HepG2 (cell line): Measurements from ENCODE around the gene POLR3E. TPM values are rescaled to one million over a fixed set of nuclear protein-coding genes. Genes with fewer than 3 reads are reported as not detected.

Experiments used
- CENPT ChIP-seq: sonication (generic); formaldehyde crosslinking; IDR thresholded peaks from 2 replicates; pipeline ENCODE4 v1.8.0; 2022; ENCODE audit warnings: low read depth, mild to moderate bottlenecking, moderate library complexity, missing genetic modification reagents
- ESRRA ChIP-seq: sonication (generic); formaldehyde crosslinking; IDR thresholded peaks from 2 replicates; pipeline ENCODE4 v1.5.1; 2020; ENCODE audit warnings: mild to moderate bottlenecking, low read depth, missing genetic modification reagents
- KAT2B ChIP-seq: fragments of 150-350 bp; IDR thresholded peaks from 2 replicates; pipeline ENCODE4 v1.6.1; 2014; ENCODE audit warnings: low read depth, low read length, borderline replicate concordance
- MIER2 ChIP-seq: IDR thresholded peaks from 2 replicates; pipeline ENCODE4 v1.6.1; 2016; ENCODE audit warnings: missing biosample characterization, missing genetic modification reagents
- PCBP2 ChIP-seq: fragments of 200-400 bp; formaldehyde crosslinking; optimal IDR thresholded peaks from 2 replicates; pipeline ENCODE3; 2018; ENCODE audit warnings: low read length, low read depth; ENCODE audit not compliant: poor library complexity, severe bottlenecking
- PTBP1 ChIP-seq: fragments of 200-400 bp; formaldehyde crosslinking; IDR thresholded peaks from 2 replicates; pipeline ENCODE4 v1.6.1; 2018; ENCODE audit warnings: low read length, low read depth; ENCODE audit not compliant: poor library complexity, severe bottlenecking
- RBM22 ChIP-seq: fragments of 200-400 bp; formaldehyde crosslinking; optimal IDR thresholded peaks from 2 replicates; pipeline ENCODE3; 2017; ENCODE audit warnings: mild to moderate bottlenecking, low read length, moderate library complexity
- RBM39 ChIP-seq: fragments of 200-400 bp; formaldehyde crosslinking; IDR thresholded peaks from one replicate; pipeline ENCODE4 v1.6.1; 2018; ENCODE audit warnings: antibody characterized with exemption, mild to moderate bottlenecking, low read depth, low read length; ENCODE audit not compliant: poor library complexity, severe bottlenecking
- SIN3A ChIP-seq: IDR thresholded peaks from 2 replicates; pipeline ENCODE4 v1.6.1; 2011; ENCODE audit warnings: low read depth, mild to moderate bottlenecking, control low read depth, low read length, borderline replicate concordance
- TEAD3 ChIP-seq: optimal IDR thresholded peaks from 2 replicates; pipeline ENCODE3; 2016; ENCODE audit warnings: borderline replicate concordance
- ZNF670 ChIP-seq: sonication (generic); formaldehyde crosslinking; IDR thresholded peaks from 2 replicates; pipeline ENCODE4 v1.8.0; 2022; ENCODE audit warnings: mild to moderate bottlenecking, missing genetic modification reagents, borderline replicate concordance
- ZNF737 ChIP-seq: sonication (generic); formaldehyde crosslinking; IDR thresholded peaks from 2 replicates; pipeline ENCODE4 v1.5.0; 2020; ENCODE audit warnings: missing genetic modification reagents, mild to moderate bottlenecking, borderline replicate concordance
- ZNF747 ChIP-seq: sonication (generic); formaldehyde crosslinking; IDR thresholded peaks from 2 replicates; pipeline ENCODE4 v1.8.1; 2023; ENCODE audit warnings: missing genetic modification reagents, mild to moderate bottlenecking, borderline replicate concordance
- ZNF878 ChIP-seq: sonication (generic); formaldehyde crosslinking; IDR thresholded peaks from 2 replicates; pipeline ENCODE4 v1.8.1; 2023; ENCODE audit warnings: mild to moderate bottlenecking, missing genetic modification reagents, moderate library complexity
- polyA plus RNA-seq, 8 experiments: library from polyadenylated mRNA; depleted of rRNA in 3 of 8; stranded (reverse) in 7 of 8; unstranded in 1 of 8; fragments of >200 nt; fragmentation: Illumina TruSeq in 4 of 8; extraction: Trizol in 4 of 8; gene quantifications; 2 replicates each; pipeline versions ENCODE4 v1.2.1 to v1.2.3, GENCODE V29; 2011 to 2016; ENCODE audit warnings: low read depth in 4 of 8, missing spikeins in 1 of 8, mixed read lengths in 1 of 8; ENCODE audit not compliant: insufficient read depth in 1 of 8
- total RNA-seq, 5 experiments: library from RNA; depleted of rRNA; stranded (reverse); fragments of >200 nt; fragmentation: Illumina TruSeq; extraction: Trizol; gene quantifications; 2 replicates each; pipeline ENCODE4 v1.2.3, GENCODE V29; 2016; ENCODE audit warnings: low read depth in 1 of 5
- TF ChIP-seq, protein P1 (sequence below): sonication (generic); formaldehyde crosslinking; IDR thresholded peaks from 2 replicates; pipeline ENCODE4 v1.4.0; 2020; ENCODE audit warnings: mild to moderate bottlenecking, missing genetic modification reagents
- TF ChIP-seq, protein P2 (sequence below): sonication (generic); formaldehyde crosslinking; IDR thresholded peaks from 2 replicates; pipeline ENCODE4 v1.5.0; 2020; ENCODE audit warnings: mild to moderate bottlenecking, missing genetic modification reagents, moderate library complexity
- TF ChIP-seq, protein P3 (sequence below): sonication (generic); formaldehyde crosslinking; IDR thresholded peaks from 2 replicates; pipeline ENCODE4 v1.9.0; 2021; ENCODE audit warnings: missing genetic modification reagents, borderline replicate concordance
- TF ChIP-seq, protein P4 (sequence below): sonication (generic); formaldehyde crosslinking; IDR thresholded peaks from 2 replicates; pipeline ENCODE4 v1.8.1; 2022; ENCODE audit warnings: low read depth, mild to moderate bottlenecking, missing genetic modification reagents

Gene POLR3E
- total and polyA plus RNA-seq, 2 of the 13 experiments (the other 11 are each of a cell fraction or from before 2014, with no cell fraction given), result 135 to 262 TPM

DNA sequence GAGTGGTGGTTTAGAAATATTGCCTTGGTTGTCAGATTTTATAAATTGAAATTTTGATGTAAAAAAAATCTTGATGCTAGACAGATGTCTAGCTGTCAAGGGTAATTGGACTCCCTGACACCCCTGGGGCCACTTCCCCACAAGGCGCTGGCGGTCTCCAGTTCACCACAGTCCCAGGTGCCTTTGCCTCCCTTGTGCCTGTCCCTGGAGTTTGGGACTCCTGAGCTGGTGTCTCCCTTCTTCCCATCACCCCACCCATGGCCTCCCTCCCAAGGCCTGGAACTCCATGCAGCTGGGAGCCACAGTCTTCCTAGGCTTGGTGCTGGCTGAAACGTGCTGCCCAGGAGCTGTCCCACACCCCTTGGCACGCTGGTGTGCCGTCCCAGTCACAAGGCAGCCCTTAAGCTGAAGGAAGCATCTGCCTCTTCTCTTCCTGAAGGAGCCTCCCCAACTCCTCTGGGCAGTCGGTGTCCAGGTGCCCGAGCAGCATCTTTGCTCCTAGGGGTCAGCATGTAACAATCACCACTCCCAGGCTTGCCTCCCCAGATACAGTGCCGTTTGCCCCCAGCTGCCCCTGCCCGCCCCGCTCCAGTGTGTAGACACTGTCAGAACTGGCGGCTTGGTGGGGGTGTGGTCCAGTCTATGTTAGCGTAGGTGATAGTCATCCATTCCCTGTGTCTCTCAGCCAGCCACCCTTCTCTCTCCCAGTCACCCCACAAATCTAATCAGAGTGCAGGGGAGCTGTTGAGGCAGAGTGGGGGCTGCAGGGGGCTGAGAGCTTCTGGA lies 26.2 kb downstream of the POLR3E start (continued):
- TF ChIP-seq KAT2B (no peak), SIN3A (no peak), PCBP2 (no peak), RBM22 (peak; percentile 12), ZNF670 (CRISPR knock-in tag) (no peak), TEAD3 (CRISPR knock-in tag) (no peak), RBM39 (peak; percentile 14), MIER2 (CRISPR knock-in tag) (no peak), ESRRA (CRISPR knock-in tag) (no peak), PTBP1 (no peak), ZNF747 (CRISPR knock-in tag) (no peak), CENPT (CRISPR knock-in tag) (0 out of 2 replicates have a peak, but pooled peaks have one; percentile 30), ZNF737 (CRISPR knock-in tag) (no peak), ZNF878 (CRISPR knock-in tag) (no peak)
- TF ChIP-seq, protein P1, sequence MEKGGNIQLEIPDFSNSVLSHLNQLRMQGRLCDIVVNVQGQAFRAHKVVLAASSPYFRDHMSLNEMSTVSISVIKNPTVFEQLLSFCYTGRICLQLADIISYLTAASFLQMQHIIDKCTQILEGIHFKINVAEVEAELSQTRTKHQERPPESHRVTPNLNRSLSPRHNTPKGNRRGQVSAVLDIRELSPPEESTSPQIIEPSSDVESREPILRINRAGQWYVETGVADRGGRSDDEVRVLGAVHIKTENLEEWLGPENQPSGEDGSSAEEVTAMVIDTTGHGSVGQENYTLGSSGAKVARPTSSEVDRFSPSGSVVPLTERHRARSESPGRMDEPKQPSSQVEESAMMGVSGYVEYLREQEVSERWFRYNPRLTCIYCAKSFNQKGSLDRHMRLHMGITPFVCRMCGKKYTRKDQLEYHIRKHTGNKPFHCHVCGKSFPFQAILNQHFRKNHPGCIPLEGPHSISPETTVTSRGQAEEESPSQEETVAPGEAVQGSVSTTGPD (CRISPR knock-in tag), result no peak
- TF ChIP-seq, protein P2, sequence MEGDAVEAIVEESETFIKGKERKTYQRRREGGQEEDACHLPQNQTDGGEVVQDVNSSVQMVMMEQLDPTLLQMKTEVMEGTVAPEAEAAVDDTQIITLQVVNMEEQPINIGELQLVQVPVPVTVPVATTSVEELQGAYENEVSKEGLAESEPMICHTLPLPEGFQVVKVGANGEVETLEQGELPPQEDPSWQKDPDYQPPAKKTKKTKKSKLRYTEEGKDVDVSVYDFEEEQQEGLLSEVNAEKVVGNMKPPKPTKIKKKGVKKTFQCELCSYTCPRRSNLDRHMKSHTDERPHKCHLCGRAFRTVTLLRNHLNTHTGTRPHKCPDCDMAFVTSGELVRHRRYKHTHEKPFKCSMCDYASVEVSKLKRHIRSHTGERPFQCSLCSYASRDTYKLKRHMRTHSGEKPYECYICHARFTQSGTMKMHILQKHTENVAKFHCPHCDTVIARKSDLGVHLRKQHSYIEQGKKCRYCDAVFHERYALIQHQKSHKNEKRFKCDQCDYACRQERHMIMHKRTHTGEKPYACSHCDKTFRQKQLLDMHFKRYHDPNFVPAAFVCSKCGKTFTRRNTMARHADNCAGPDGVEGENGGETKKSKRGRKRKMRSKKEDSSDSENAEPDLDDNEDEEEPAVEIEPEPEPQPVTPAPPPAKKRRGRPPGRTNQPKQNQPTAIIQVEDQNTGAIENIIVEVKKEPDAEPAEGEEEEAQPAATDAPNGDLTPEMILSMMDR (CRISPR knock-in tag), result no peak
- TF ChIP-seq, protein P3, sequence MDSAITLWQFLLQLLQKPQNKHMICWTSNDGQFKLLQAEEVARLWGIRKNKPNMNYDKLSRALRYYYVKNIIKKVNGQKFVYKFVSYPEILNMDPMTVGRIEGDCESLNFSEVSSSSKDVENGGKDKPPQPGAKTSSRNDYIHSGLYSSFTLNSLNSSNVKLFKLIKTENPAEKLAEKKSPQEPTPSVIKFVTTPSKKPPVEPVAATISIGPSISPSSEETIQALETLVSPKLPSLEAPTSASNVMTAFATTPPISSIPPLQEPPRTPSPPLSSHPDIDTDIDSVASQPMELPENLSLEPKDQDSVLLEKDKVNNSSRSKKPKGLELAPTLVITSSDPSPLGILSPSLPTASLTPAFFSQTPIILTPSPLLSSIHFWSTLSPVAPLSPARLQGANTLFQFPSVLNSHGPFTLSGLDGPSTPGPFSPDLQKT (CRISPR knock-in tag), result no peak
- TF ChIP-seq, protein P4, sequence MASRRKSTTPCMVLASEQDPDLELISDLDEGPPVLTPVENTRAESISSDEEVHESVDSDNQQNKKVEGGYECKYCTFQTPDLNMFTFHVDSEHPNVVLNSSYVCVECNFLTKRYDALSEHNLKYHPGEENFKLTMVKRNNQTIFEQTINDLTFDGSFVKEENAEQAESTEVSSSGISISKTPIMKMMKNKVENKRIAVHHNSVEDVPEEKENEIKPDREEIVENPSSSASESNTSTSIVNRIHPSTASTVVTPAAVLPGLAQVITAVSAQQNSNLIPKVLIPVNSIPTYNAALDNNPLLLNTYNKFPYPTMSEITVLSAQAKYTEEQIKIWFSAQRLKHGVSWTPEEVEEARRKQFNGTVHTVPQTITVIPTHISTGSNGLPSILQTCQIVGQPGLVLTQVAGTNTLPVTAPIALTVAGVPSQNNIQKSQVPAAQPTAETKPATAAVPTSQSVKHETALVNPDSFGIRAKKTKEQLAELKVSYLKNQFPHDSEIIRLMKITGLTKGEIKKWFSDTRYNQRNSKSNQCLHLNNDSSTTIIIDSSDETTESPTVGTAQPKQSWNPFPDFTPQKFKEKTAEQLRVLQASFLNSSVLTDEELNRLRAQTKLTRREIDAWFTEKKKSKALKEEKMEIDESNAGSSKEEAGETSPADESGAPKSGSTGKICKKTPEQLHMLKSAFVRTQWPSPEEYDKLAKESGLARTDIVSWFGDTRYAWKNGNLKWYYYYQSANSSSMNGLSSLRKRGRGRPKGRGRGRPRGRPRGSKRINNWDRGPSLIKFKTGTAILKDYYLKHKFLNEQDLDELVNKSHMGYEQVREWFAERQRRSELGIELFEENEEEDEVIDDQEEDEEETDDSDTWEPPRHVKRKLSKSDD (CRISPR knock-in tag), result no peak
